Hepatocyte (in vitro differentiated cells): ENCODE measurements around the gene ZNF841. TPM values are rescaled to one million over a fixed set of nuclear protein-coding genes. Genes with fewer than 3 reads are reported as not detected.

ENCODE experiments used
- DNase-seq: peaks from one replicate; pipeline ENCODE4 v3.0.0-alpha.2; 2016; ENCODE audit warnings: low spot score
- H2AFZ ChIP-seq: fragments of 200-600 bp; sonication (generic); 2 replicates; pipeline ENCODE4 v1.6.0; 2016; ENCODE audit warnings: antibody characterized with exemption, mild to moderate bottlenecking
- H3K27ac ChIP-seq: fragments of 200-600 bp; sonication (generic); 2 replicates; pipeline ENCODE4 v1.5.1; 2016; ENCODE audit warnings: mild to moderate bottlenecking
- H3K27me3 ChIP-seq: fragments of 200-600 bp; sonication (generic); 2 replicates; pipeline ENCODE4 v1.6.1; 2016
- H3K36me3 ChIP-seq: fragments of 200-600 bp; sonication (generic); replicated peaks from 2 replicates; pipeline ENCODE4 v1.5.1; 2016; ENCODE audit warnings: low read depth; ENCODE audit not compliant: insufficient read depth
- H3K4me1 ChIP-seq: fragments of 200-600 bp; sonication (generic); 2 replicates; pipeline ENCODE4 v1.5.1; 2016; ENCODE audit warnings: mild to moderate bottlenecking, moderate library complexity; ENCODE audit not compliant: insufficient read depth
- H3K4me2 ChIP-seq: fragments of 200-600 bp; sonication (generic); 2 replicates; pipeline ENCODE4 v1.6.0; 2016
- H3K4me3 ChIP-seq: fragments of 200-600 bp; sonication (generic); 2 replicates; pipeline ENCODE4 v1.5.1; 2016; ENCODE audit warnings: mild to moderate bottlenecking
- H3K79me2 ChIP-seq: fragments of 200-600 bp; sonication (generic); 2 replicates; pipeline ENCODE4 v1.6.0; 2017; ENCODE audit warnings: mild to moderate bottlenecking
- H3K9me2 ChIP-seq: fragments of 200-600 bp; sonication (generic); replicated peaks from 2 replicates; pipeline ENCODE4 v1.6.0; 2017; ENCODE audit warnings: mild to moderate bottlenecking; ENCODE audit not compliant: insufficient read depth
- H3K9me3 ChIP-seq: fragments of 200-600 bp; sonication (generic); 2 replicates; pipeline ENCODE4 v1.5.1; 2016; ENCODE audit warnings: low read depth, mild to moderate bottlenecking
- H4K20me1 ChIP-seq: fragments of 200-600 bp; sonication (generic); 2 replicates; pipeline ENCODE4 v1.6.0; 2016; ENCODE audit warnings: mild to moderate bottlenecking; ENCODE audit not compliant: insufficient read depth, poor library complexity, severe bottlenecking
- CTCF ChIP-seq: fragments of 200-600 bp; sonication (generic); IDR thresholded peaks from 2 replicates; pipeline ENCODE4 v1.5.1; 2016; ENCODE audit warnings: antibody characterized with exemption, mild to moderate bottlenecking; ENCODE audit not compliant: poor library complexity
- EZH2 ChIP-seq: fragments of 200-600 bp; sonication (generic); IDR thresholded peaks from 2 replicates; pipeline ENCODE4 v1.6.1; 2016; ENCODE audit warnings: antibody characterized with exemption, mild to moderate bottlenecking, borderline replicate concordance
- EZH2phosphoT487 ChIP-seq: fragments of 200-600 bp; sonication (generic); IDR thresholded peaks from one replicate; pipeline ENCODE4 v1.6.1; 2018; ENCODE audit warnings: antibody characterized with exemption, mild to moderate bottlenecking, low read depth, moderate library complexity; ENCODE audit not compliant: unreplicated experiment, severe bottlenecking
- WGBS: methylation state at CpG from one replicate; pipeline ENCODE4 v1.1.6; 2016; ENCODE audit warnings: low lambda C conversion rate; ENCODE audit errors: missing lambda C conversion rate; 5-methylcytosine and 5-hydroxymethylcytosine counted together
- polyA plus RNA-seq: library from polyadenylated mRNA; unstranded; fragments of >200 nt; fragmentation: Nextera tagmentation; extraction: Ambion mirVana; gene quantifications from 2 replicates; pipeline ENCODE4 v1.2.1, GENCODE V29; 2016
- total RNA-seq: library from RNA; depleted of rRNA; stranded (reverse); fragments of >200 nt; gene quantifications from 2 replicates; pipeline ENCODE4 v1.2.3, GENCODE V29; 2014

Gene ZNF841
- total and polyA plus RNA-seq, 2 experiments from 2014 or later, result 4.1 to 21.8 TPM

GRCh38 chr19:52048555-52049501, 46.7 kb downstream of the ZNF841 start, which contains the start of gene ZNF432:
Gene ZNF432 (minus strand): TSS chr19:52048838. CDS start chr19:52046868, 1,970 bp downstream.
- 1% methylated on average over 60 of the region's 60 CpGs for WGBS

GRCh38 chr19:52039169-52039568, 56.4 kb downstream of the ZNF841 start:
- H3K4me3 ChIP-seq, result no peak overlapping the region
- no peaks in the 10 kb centered on the region for H3K9me2 ChIP-seq
- TF ChIP-seq EZH2phosphoT487 (no peak), EZH2 (no peak), CTCF (no peak)
- H3K4me1 ChIP-seq, result no peaks in the 10 kb centered on the region
- peaks cover 27% of the 10 kb centered on the region for H3K36me3 ChIP-seq
- no peaks in the 10 kb centered on the region for H4K20me1 ChIP-seq
- H3K4me2 ChIP-seq, result no peak overlapping the region
- H3K79me2 ChIP-seq, result no peaks in the 10 kb centered on the region
- H2AFZ ChIP-seq, result no peak overlapping the region
- no peaks in the 10 kb centered on the region for H3K27me3 ChIP-seq
- no peak for DNase-seq
- H3K27ac ChIP-seq, result no peak overlapping the region
- H3K9me3 ChIP-seq, result peaks cover 42% of the 10 kb centered on the region
- WGBS, result 100% methylated on average over 4 of the region's 4 CpGs

More at GRCh38 chr19:52048555-52049501, 46.7 kb downstream of the ZNF841 start, which contains the start of gene ZNF432:
- peaks cover 22% of the 10 kb centered on the region for H3K9me3 ChIP-seq
- peak within 1 kb of the TSS; percentile 87 for H2AFZ ChIP-seq
- TF ChIP-seq CTCF (no peak), EZH2 (no peak), EZH2phosphoT487 (no peak)
- H3K4me2 ChIP-seq, result peak within 1 kb of the TSS; percentile 76
- no peaks in the 10 kb centered on the region for H3K9me2 ChIP-seq
- H3K79me2 ChIP-seq, result peaks cover 19% of the 10 kb centered on the region
- H3K27ac ChIP-seq, result peak within 1 kb of the TSS; percentile 97
- peak within 1 kb of the TSS; percentile 80 for H3K4me3 ChIP-seq
- peak; percentile 96 for DNase-seq
- H3K27me3 ChIP-seq, result no peaks in the 10 kb centered on the region
- peaks cover 4% of the 10 kb centered on the region for H3K36me3 ChIP-seq
- H4K20me1 ChIP-seq, result no peaks in the 10 kb centered on the region
- no peaks in the 10 kb centered on the region for H3K4me1 ChIP-seq

- Histone ChIP-seq H3K27ac (no peak overlapping the region), H3K9me2 (no peaks in the 10 kb centered on the region), H3K36me3 (peaks cover 25% of the 10 kb centered on the region), H3K27me3 (no peaks in the 10 kb centered on the region), H4K20me1 (no peaks in the 10 kb centered on the region), H3K9me3 (peaks cover 60% of the 10 kb centered on the region), H3K4me1 (no peaks in the 10 kb centered on the region), H3K4me3 (peak overlapping the region; percentile 14), H3K79me2 (peaks cover 5% of the 10 kb centered on the region), H3K4me2 (no peak overlapping the region), H2AFZ (no peak overlapping the region)
- 99% methylated on average over 12 of the region's 12 CpGs for WGBS
- no peak for DNase-seq
- no peak for TF ChIP-seq EZH2
- no peak for TF ChIP-seq EZH2phosphoT487
- TF ChIP-seq CTCF, result no peak
Measured at GRCh38 chr19:52034051-52034728, 61.4 kb downstream of the ZNF841 start.
